Tibial artery (tissue), 4 donors: ENCODE data around the gene CLUH.

Source experiments
- DNase-seq, 2 donors: peaks; one replicate each; pipeline ENCODE4 v3.0.0-alpha.2; 2019
- H3K27ac ChIP-seq, 2 donors: fragments of 200-600 bp; sonication (generic) in 1 of 2; 1 replicate in 1 of 2; 2 replicates in 1 of 2; pipeline ENCODE4 v1.5.1; 2018 to 2019; ENCODE audit warnings: mild to moderate bottlenecking in 1 of 2
- H3K27me3 ChIP-seq, 2 donors: fragments of 200-600 bp; sonication (generic) in 1 of 2; one replicate each; pipeline versions ENCODE4 v1.5.1 to v1.6.0; 2016 to 2019
- H3K36me3 ChIP-seq, 3 donors: fragments of 200-600 bp; sonication (generic) in 2 of 3; one replicate each; pipeline ENCODE4 v1.5.1; 2016 to 2019; ENCODE audit warnings: mild to moderate bottlenecking in 2 of 3
- H3K4me1 ChIP-seq, 4 donors: fragments of 200-600 bp; sonication (generic) in 2 of 4; 1 replicate in 3 of 4; 2 replicates in 1 of 4; pipeline ENCODE4 v1.5.1; 2016 to 2019
- H3K4me3 ChIP-seq, 2 donors: fragments of 200-600 bp; sonication (generic) in 1 of 2; 1 replicate in 1 of 2; 2 replicates in 1 of 2; pipeline ENCODE4 v1.5.1; 2018 to 2019; ENCODE audit warnings: mild to moderate bottlenecking in 2 of 2
- H3K9me3 ChIP-seq, 3 donors: fragments of 200-600 bp; sonication (generic) in 1 of 3; one replicate each; pipeline ENCODE4 v1.5.1; 2016 to 2019
- intact Hi-C: fragments of 100-400 bp; cut with DNase I; formaldehyde crosslinking; loops from one replicate; pipeline ENCODE4 v1.15.0; 2023; ENCODE audit warnings: low total_unique reads
- TF ChIP-seq, protein P1 (sequence below), 2 experiments: fragments of 200-600 bp in 1 of 2; fragments of 450-650 bp in 1 of 2; IDR thresholded peaks; one replicate each; pipeline ENCODE4 v1.5.1; 2017 to 2019; ENCODE audit warnings: antibody characterized with exemption in 2 of 2, mild to moderate bottlenecking in 1 of 2, moderate library complexity in 1 of 2

The CLUH gene

DNA sequence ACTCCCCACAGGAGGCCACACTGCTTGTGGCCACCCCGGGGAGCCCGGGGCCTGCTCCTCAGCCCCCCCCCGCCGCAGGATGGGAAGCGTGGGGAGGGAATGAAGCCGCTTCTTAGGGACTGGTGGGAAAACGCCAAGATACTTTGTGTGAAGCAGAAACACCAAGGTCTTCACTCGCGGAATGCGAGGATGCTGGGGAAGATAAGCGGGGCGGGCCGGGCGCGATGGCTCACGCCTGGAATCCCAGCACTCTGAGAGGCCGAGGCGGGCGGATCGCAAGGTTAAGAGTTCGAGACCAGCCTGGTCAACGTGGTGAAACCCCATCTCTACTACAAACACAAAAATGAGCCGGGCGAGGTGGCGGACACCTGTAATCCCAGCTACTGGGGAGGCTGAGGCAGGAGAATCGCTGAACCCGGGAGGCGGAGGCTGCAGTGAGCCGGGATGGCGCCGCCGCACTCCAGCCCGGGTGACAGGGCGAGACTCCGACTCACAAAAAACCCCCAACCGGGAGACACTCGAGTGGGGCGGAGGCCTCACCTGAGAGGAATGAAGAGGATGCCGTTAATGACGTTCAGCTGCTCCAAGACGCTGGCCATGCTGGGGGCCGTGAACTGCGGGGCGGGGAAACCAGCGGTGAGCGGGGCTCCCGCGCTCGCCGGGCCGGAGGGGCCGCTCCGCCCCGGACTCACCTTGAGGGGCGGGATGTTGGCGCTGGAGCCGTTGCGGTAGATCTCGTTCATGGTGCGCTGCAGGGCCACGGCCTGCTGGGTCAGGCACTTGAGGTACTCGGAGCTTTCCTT, 20.3 kb downstream of the CLUH start:
- TF ChIP-seq, protein P1, sequence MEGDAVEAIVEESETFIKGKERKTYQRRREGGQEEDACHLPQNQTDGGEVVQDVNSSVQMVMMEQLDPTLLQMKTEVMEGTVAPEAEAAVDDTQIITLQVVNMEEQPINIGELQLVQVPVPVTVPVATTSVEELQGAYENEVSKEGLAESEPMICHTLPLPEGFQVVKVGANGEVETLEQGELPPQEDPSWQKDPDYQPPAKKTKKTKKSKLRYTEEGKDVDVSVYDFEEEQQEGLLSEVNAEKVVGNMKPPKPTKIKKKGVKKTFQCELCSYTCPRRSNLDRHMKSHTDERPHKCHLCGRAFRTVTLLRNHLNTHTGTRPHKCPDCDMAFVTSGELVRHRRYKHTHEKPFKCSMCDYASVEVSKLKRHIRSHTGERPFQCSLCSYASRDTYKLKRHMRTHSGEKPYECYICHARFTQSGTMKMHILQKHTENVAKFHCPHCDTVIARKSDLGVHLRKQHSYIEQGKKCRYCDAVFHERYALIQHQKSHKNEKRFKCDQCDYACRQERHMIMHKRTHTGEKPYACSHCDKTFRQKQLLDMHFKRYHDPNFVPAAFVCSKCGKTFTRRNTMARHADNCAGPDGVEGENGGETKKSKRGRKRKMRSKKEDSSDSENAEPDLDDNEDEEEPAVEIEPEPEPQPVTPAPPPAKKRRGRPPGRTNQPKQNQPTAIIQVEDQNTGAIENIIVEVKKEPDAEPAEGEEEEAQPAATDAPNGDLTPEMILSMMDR (IDR thresholded peaks at IDR 0.05) = no peak
- Histone ChIP-seq H3K4me1 (peaks cover 0 to 30% (median 10%) of the 10 kb centered on the region in 4 donors), H3K9me3 (no peaks in the 10 kb centered on the region), H3K27ac (no peak overlapping the region), H3K36me3 (peaks cover 32 to 66% (median 60%) of the 10 kb centered on the region in 3 donors), H3K27me3 (no peaks in the 10 kb centered on the region), H3K4me3 (no peak overlapping the region)
- peak; percentile 17 to 61 for DNase-seq
- intact Hi-C loops = no loop called here

GRCh38 chr17:2690165-2691068, 21.1 kb downstream of the CLUH start:
- Histone ChIP-seq H3K9me3 (no peaks in the 10 kb centered on the region), H3K4me1 (peaks cover 0 to 37% (median 16%) of the 10 kb centered on the region in 4 donors), H3K4me3 (no peak overlapping the region), H3K27me3 (no peaks in the 10 kb centered on the region), H3K27ac (no peak overlapping the region), H3K36me3 (peaks cover 23 to 57% (median 52%) of the 10 kb centered on the region in 3 donors)
- TF ChIP-seq, protein P1 (IDR thresholded peaks at IDR 0.05) = no peak
- peak in 1 of 2 donors; percentile 17 for DNase-seq
- intact Hi-C loops = no loop called here

DNA sequence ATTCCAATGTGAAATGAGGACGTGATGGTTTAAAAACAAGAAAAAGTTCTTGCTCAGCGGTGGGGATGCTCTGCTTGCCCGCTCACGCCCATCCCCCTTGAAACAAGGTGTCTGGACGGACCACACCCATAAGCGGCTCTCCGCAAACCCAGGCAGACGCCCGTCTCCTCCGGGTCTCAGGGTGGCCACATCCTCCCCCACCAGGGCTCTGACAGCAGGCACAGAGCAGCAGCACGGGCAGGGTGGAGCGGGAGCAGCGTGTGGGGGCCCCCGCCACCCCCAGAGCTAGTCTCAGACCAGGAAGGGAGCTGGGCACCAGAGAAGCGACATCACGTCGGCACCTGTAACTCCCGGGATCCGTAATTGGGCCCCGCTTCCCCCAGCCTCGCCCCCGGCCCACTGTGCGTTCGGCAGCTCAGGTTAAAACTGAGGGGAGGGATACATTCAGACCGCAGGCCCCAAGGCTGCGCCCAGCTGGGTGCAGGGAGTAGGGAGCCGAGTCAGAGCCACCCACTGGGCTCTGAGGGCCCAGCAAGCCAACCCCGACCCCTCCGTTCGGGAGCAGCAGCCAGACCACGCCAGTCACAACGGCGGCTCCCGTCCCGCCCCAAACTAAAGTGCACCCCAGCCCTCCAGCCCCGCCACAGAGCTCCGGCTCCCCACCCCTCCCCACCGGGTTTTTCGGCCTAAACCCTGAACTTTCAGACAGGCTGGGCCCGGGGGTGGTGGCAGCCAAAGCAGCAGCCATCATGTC, 22.0 kb downstream of the CLUH start:
- TF ChIP-seq, protein P1 (IDR thresholded peaks at IDR 0.05) = no peak
- H3K4me1 ChIP-seq = peaks cover 0 to 37% (median 16%) of the 10 kb centered on the region in 4 donors
- H3K27ac ChIP-seq = peak overlapping the region in 1 of 2 donors; percentile 45
- DNase-seq = peak in 1 of 2 donors; percentile 19
- H3K4me3 ChIP-seq = no peak overlapping the region
- no peaks in the 10 kb centered on the region for H3K9me3 ChIP-seq
- intact Hi-C loops = loop anchor here (5.0 kb wide), 1 partner anchor 97 kb away; the partner anchor contains the start of gene PAFAH1B1
- H3K27me3 ChIP-seq = no peaks in the 10 kb centered on the region
- H3K36me3 ChIP-seq = peaks cover 20 to 50% (median 44%) of the 10 kb centered on the region in 3 donors

- H3K9me3 ChIP-seq = no peaks in the 10 kb centered on the region
- H3K4me3 ChIP-seq = no peak overlapping the region
- TF ChIP-seq, protein P1 (IDR thresholded peaks at IDR 0.05) = no peak
- peaks cover 26 to 50% (median 43%) of the 10 kb centered on the region in 3 donors for H3K36me3 ChIP-seq
- no peaks in the 10 kb centered on the region for H3K27me3 ChIP-seq
- peak in 1 of 2 donors; percentile 22 for DNase-seq
- intact Hi-C loops = loop anchor here (5.0 kb wide), 1 partner anchor 96 kb away; the partner anchor contains the start of gene PAFAH1B1
- peaks cover 0 to 37% (median 16%) of the 10 kb centered on the region in 4 donors for H3K4me1 ChIP-seq
- peak overlapping the region in 1 of 2 donors; percentile 54 for H3K27ac ChIP-seq
Observed at GRCh38 chr17:2688351-2689342, 22.9 kb downstream of the CLUH start.
